Stomach (tissue), 9 donors: ENCODE measurements around the gene AGT. TPM values are rescaled to one million over a fixed set of nuclear protein-coding genes. Genes with fewer than 3 reads are reported as not detected.
"Not testable (repeated sequence)": the region's sequence is repeated elsewhere in the genome, so short reads cannot be mapped to it uniquely, and the experiment has no call there.

Experiments used
- DNase-seq, 2 donors: peaks; one replicate each; pipeline versions ENCODE4 v3.0.0 to v3.0.0-alpha.2; 2013 to 2019
- H3K27ac ChIP-seq, 5 donors: fragments of 200-600 bp in 4 of 5; sonication (generic) in 4 of 5; one replicate each; pipeline ENCODE4 v1.5.1; 2013 to 2019; ENCODE audit warnings: mild to moderate bottlenecking in 1 of 5, moderate library complexity in 1 of 5
- H3K27me3 ChIP-seq, 3 donors: fragments of 200-600 bp; sonication (generic); one replicate each; pipeline ENCODE4 v1.5.1; 2017 to 2019; ENCODE audit warnings: mixed run types in 1 of 3
- H3K36me3 ChIP-seq, 4 donors: fragments of 200-600 bp; sonication (generic); 1 replicate in 3 of 4; 2 replicates in 1 of 4; pipeline ENCODE4 v1.5.1; 2016 to 2019
- H3K4me1 ChIP-seq, 4 donors: fragments of 200-600 bp; sonication (generic); one replicate each; pipeline ENCODE4 v1.5.1; 2016 to 2019
- H3K4me3 ChIP-seq, 4 donors: fragments of 200-600 bp; sonication (generic) in 3 of 4; one replicate each; pipeline ENCODE4 v1.5.1; 2016 to 2019; ENCODE audit warnings: mild to moderate bottlenecking in 1 of 4
- H3K9me3 ChIP-seq, 4 donors: fragments of 200-600 bp; sonication (generic); one replicate each; pipeline ENCODE4 v1.5.1; 2016 to 2019
- CTCF ChIP-seq, 7 experiments: fragments of 450-650 bp in 4 of 7; fragments of 200-600 bp in 3 of 7; sonication (generic) in 3 of 7; IDR thresholded peaks; one replicate each; pipeline ENCODE4 v1.5.1; 2016 to 2019; ENCODE audit warnings: antibody characterized with exemption in 7 of 7, control low read depth in 2 of 7, mild to moderate bottlenecking in 1 of 7
- EP300 ChIP-seq: sonication (generic); formaldehyde crosslinking; IDR thresholded peaks from one replicate; pipeline ENCODE4 v1.6.1; 2017; ENCODE audit warnings: antibody characterized with exemption
- POLR2A ChIP-seq, 4 donors: fragments of 450-650 bp; IDR thresholded peaks; one replicate each; pipeline ENCODE4 v1.6.1; 2016; ENCODE audit warnings: antibody characterized with exemption in 4 of 4, control low read depth in 2 of 4, mild to moderate bottlenecking in 1 of 4, moderate library complexity in 1 of 4
- POLR2AphosphoS5 ChIP-seq, 3 donors: sonication (generic); formaldehyde crosslinking; IDR thresholded peaks; one replicate each; pipeline ENCODE4 v1.6.1; 2016; ENCODE audit warnings: antibody characterized with exemption in 3 of 3
- WGBS, 5 donors: extraction: QIAGEN DNeasy Blood & Tissue Kit in 3 of 5; methylation state at CpG; one replicate each; pipeline versions ENCODE4 v1.1.5 to v1.1.7; 2013 to 2018; 5-methylcytosine and 5-hydroxymethylcytosine counted together
- intact Hi-C: fragments of 100-400 bp; cut with DNase I; formaldehyde crosslinking; loops from one replicate; pipeline ENCODE4 v1.15.1; 2023; ENCODE audit warnings: low total_unique reads
- polyA plus RNA-seq, 3 donors: library from polyadenylated mRNA; stranded (reverse); fragments of 200-250 nt; gene quantifications; one replicate each; pipeline ENCODE4 v1.2.3, GENCODE V29; 2013
- total RNA-seq, 5 donors: library from RNA; depleted of rRNA; stranded (reverse); fragments of >200 nt; gene quantifications; one replicate each; pipeline versions ENCODE4 v1.1.0 to v1.2.3, GENCODE V29; 2014 to 2016
- donor health status: healthy with polysubstance abuse.
- donor health status: Bipolar disorder and iron deficiency.
- donor health status: healthy.

AGT gene
- total and polyA plus RNA-seq, 8 donors, result 0.29 to 9.9 (median 3.8) TPM; not detected in 2

DNA sequence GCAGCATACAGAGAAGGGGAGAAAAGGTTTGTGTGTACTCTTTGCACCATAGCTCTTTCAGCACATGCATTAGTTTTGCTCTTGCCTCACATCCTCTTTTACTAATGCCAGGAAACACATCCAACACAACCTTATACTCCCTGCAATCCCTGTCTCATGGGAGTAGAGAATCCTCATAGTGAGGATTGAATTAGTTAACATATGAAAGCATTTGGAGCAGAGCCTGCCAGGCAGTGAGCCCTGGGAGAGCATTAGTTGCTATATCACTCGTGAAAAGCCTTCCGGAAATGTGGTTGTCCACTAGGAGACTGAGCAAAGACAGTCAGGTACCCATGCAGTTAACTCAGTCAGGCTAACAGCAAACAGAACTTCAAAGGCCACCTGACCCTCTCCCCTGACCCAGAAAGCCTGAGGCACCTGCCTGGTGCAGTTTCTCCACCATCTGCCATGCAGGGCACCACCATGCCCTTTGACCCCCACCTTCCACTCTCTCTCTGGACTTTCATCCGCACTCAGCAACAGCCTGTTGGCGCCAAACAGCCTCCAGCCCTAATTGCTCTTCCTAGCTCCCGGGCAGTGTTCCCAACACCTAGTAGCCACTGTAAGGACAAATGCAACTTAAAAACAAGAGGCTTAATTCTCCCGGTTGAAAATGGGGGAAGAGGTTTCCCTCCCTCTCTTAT is 14.9 kb upstream of the AGT start:
- intact Hi-C loops, result no loop called here
- peak; percentile 60 to 68 for DNase-seq
- no peaks in the 10 kb centered on the region for H3K36me3 ChIP-seq
- H3K4me3 ChIP-seq, result no peak overlapping the region
- no peaks in the 10 kb centered on the region for H3K9me3 ChIP-seq
- H3K27ac ChIP-seq, result peak overlapping the region in 3 of 5 donors; percentile 32 to 62 (median 44)
- H3K27me3 ChIP-seq, result no peaks in the 10 kb centered on the region
- WGBS, 5 donors, result 33 to 53% (median 41%) methylated on average over 6 of the region's 6 CpGs
- H3K4me1 ChIP-seq, result peaks cover 6 to 18% (median 12%) of the 10 kb centered on the region in 4 donors
- TF ChIP-seq CTCF (IDR thresholded peaks at IDR 0.05) (no peak), POLR2AphosphoS5 (IDR thresholded peaks at IDR 0.05) (no peak), EP300 (no peak), POLR2A (IDR thresholded peaks at IDR 0.05) (no peak)

GRCh38 chr1:230725256-230726012 is 11.5 kb upstream of the AGT start:
- Histone ChIP-seq H3K4me3 (no peak overlapping the region), H3K27ac (no peak overlapping the region), H3K9me3 (peaks cover 0 to 12% (median 6%) of the 10 kb centered on the region in 4 donors), H3K27me3 (no peaks in the 10 kb centered on the region), H3K4me1 (peaks cover 6 to 10% (median 7%) of the 10 kb centered on the region in 4 donors), H3K36me3 (no peaks in the 10 kb centered on the region)
- intact Hi-C loops, result no loop called here
- peak in 1 of 2 donors; percentile 48 for DNase-seq
- TF ChIP-seq EP300 (no peak), POLR2A (IDR thresholded peaks at IDR 0.05) (no peak), CTCF (IDR thresholded peaks at IDR 0.05) (no peak), POLR2AphosphoS5 (IDR thresholded peaks at IDR 0.05) (no peak)
- 42 to 62% (median 52%) methylated on average over 6 of the region's 6 CpGs for WGBS, 5 donors

DNA sequence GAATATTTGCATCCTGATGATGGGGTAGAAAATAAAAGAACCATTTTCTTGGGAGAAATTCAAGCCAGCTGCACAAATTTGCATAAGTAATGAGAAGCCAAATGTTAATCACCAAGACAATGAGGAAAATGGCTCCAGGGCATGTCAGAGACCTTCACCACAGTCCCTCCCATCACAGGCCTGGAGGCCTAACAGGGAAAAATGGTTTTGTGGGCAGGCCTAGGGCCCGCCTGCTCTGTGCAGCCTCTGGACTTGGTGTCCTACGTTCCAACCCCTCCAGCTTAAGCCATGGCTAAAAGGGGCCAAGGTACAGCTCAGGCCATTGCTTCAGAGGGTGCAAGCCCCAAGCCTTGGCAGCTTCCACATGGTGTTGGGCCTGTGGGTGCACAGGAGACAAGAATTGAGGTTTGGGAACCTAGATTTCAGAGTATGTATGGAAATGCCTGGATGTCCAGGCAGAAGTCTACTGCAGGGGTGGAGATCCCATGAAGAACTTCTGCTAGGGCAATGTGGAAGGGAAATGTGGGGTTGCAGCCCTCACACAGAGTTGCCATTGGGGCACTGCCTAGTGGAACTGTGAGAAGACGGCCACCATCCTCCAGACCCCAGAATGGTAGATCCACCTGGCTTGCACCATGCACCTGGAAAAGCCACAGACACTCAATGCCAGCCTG is 8.1 kb upstream of the AGT start:
- H3K36me3 ChIP-seq, H3K27me3 ChIP-seq, intact Hi-C loops, H3K27ac ChIP-seq, H3K4me3 ChIP-seq, DNase-seq, H3K4me1 ChIP-seq: not testable (repeated sequence)
- 86 to 95% (median 91%) methylated on average over 3 of the region's 3 CpGs for WGBS, 5 donors
- H3K9me3 ChIP-seq, result peaks cover 0 to 12% (median 6%) of the 10 kb centered on the region in 4 donors

DNA sequence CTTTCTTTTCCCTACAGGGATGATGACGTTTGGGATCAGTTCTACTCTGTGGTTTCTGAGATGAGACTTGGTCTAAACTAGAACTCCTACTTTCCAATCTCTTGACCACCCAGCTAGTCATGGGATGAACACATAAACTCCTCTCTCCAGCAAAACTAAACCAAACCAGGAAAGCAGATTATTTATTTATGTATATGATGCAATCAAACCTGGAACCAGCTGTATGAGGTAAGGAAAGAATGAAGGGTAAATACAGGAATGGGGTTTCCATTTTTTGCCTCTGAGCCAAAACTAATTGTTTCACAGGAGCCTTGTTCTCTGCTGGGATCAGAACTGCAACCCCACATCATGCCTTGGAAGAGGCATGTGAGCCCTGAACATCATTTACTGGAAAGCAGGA is 3.3 kb upstream of the AGT start:
- intact Hi-C loops, result no loop called here
- no peaks in the 10 kb centered on the region for H3K36me3 ChIP-seq
- WGBS, 5 donors, result 57 to 80% (median 67%) methylated on average over 1 of the region's 1 CpG

DNA sequence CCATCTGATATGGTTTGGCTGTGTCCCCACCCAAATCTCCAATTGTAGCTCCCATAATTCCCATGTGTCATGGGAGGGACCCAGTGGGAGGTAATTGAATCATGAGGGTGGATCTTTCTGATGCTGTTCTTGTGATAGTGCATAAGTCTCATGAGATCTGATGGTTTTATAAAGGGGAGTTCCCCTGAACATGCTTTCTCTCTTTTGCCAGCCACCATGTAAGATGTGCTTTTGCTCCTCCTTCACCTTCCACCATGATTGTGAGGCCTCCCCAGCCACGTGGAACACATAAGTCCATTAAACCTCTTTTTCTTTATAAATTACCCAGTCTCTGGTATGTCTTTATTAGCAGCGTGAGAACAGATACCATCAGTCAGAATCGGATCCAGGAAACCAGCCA is 2.5 kb upstream of the AGT start:
- H3K27me3 ChIP-seq, DNase-seq, intact Hi-C loops, H3K27ac ChIP-seq, H3K9me3 ChIP-seq, H3K4me3 ChIP-seq, H3K36me3 ChIP-seq: not testable (repeated sequence)
- H3K4me1 ChIP-seq, result peaks cover 0 to 14% (median 12%) of the 10 kb centered on the region in 4 donors
- 60 to 92% (median 73%) methylated on average over 3 of the region's 3 CpGs for WGBS, 5 donors

More for the DNA sequence above, 3.3 kb upstream of the AGT start:
- H3K4me1 ChIP-seq, result peaks cover 0 to 14% (median 12%) of the 10 kb centered on the region in 4 donors
- no peak for DNase-seq
- no peak overlapping the region for H3K27ac ChIP-seq
- peaks cover 0 to 8% (median 3%) of the 10 kb centered on the region in 4 donors for H3K9me3 ChIP-seq
- H3K27me3 ChIP-seq, result no peaks in the 10 kb centered on the region
- no peak for TF ChIP-seq CTCF (IDR thresholded peaks at IDR 0.05)
- no peak for TF ChIP-seq POLR2AphosphoS5 (IDR thresholded peaks at IDR 0.05)
- TF ChIP-seq POLR2A (IDR thresholded peaks at IDR 0.05), result no peak
- TF ChIP-seq EP300, result no peak
- no peak overlapping the region for H3K4me3 ChIP-seq
